ENCODE measurements around the gene GPR63. TPM values are rescaled to one million over a fixed set of nuclear protein-coding genes. Genes with fewer than 3 reads are reported as not detected.

Gene GPR63
- total and polyA plus RNA-seq, 2 donors (not counting 1 experiment from before 2014, with no cell fraction given): 0.01 to 0.12 TPM

DNA sequence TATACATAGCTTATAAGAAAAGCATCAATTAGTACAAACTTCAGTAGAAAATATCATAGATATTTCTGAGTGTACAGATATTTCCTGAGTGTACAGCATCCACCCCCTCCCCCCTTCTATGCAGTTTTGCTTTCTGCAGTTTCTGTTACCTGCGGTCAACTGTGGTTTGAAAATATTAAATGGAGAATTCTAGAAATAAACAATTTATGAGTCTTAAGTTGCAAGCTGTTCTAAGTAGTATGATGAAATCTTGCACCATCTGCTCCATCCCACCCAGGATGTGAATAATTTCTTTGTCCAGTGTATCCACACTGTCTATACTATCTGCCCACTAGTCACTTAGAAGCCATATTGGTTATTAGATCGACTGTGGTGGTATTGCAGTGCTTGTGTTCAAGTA, 15.8 kb upstream of the GPR63 start:
- Histone ChIP-seq H4K20me1 (ENCODE audit: control insufficient read depth, insufficient read depth, low read length, poor library complexity, severe bottlenecking) (no peaks in the 10 kb centered on the region), H2AFZ (ENCODE audit: insufficient read depth, low read depth, low read length, poor library complexity, severe bottlenecking) (no peak overlapping the region), H3K4me2 (replicated peaks; ENCODE audit: low read depth, low read length, poor library complexity, severe bottlenecking) (no peak overlapping the region), H3K27me3 (replicated peaks in 1 of 4; ENCODE audit: control extremely low read depth in 1 of 4, control insufficient read depth in 3 of 4, insufficient read depth in 4 of 4, low read length in 3 of 4) (peaks cover 0 to 5% (median 0%) of the 10 kb centered on the region in 4 experiments), H3K36me3 (replicated peaks in 1 of 2; ENCODE audit: control extremely low read depth in 1 of 2, control insufficient read depth in 1 of 2, extremely low read depth in 1 of 2, insufficient read depth in 2 of 2, low read length in 1 of 2) (no peaks in the 10 kb centered on the region), H3K27ac (ENCODE audit: low read length in 2 of 2) (no peak overlapping the region), H3K9ac (ENCODE audit: low read length) (no peak overlapping the region), H3K9me3 (ENCODE audit: control extremely low read depth in 1 of 3, control insufficient read depth in 2 of 3, insufficient read depth in 1 of 3, low read length in 2 of 3) (peaks cover 0 to 15% (median 0%) of the 10 kb centered on the region in 3 donors), H3K4me3 (ENCODE audit: control extremely low read depth in 1 of 5, extremely low read depth in 1 of 5, insufficient read depth in 1 of 5, low read depth in 2 of 5, low read length in 4 of 5) (no peak overlapping the region), H3K4me1 (ENCODE audit: control insufficient read depth in 2 of 2, insufficient read depth in 2 of 2, low read length in 2 of 2) (no peaks in the 10 kb centered on the region), H3K79me2 (ENCODE audit: control insufficient read depth, insufficient read depth, low read length) (no peaks in the 10 kb centered on the region)
- H3K27me3 Mint-ChIP-seq: peaks cover 18% of the 10 kb centered on the region
- ChIA-PET POLR2A (no interaction called here), CTCF (no interaction called here)
- no peak overlapping the region for H3K27ac Mint-ChIP-seq
- DNase-seq: no peak
- H3K4me3 Mint-ChIP-seq: no peak overlapping the region
- H3K9me3 Mint-ChIP-seq (ENCODE audit: insufficient read depth): peaks cover 3% of the 10 kb centered on the region
- H3K4me1 Mint-ChIP-seq: no peaks in the 10 kb centered on the region
- no CpG with 5 or more reads among the region's 2 CpGs for WGBS (ENCODE audit: insufficient coverage)
- ATAC-seq (ENCODE audit: low read depth): no peak
- TF ChIP-seq EZH2 (IDR thresholded peaks at IDR 0.05; ENCODE audit: borderline replicate concordance, insufficient read depth, low read depth, low read length, poor library complexity, severe bottlenecking): no peak
- TF ChIP-seq, protein P1, sequence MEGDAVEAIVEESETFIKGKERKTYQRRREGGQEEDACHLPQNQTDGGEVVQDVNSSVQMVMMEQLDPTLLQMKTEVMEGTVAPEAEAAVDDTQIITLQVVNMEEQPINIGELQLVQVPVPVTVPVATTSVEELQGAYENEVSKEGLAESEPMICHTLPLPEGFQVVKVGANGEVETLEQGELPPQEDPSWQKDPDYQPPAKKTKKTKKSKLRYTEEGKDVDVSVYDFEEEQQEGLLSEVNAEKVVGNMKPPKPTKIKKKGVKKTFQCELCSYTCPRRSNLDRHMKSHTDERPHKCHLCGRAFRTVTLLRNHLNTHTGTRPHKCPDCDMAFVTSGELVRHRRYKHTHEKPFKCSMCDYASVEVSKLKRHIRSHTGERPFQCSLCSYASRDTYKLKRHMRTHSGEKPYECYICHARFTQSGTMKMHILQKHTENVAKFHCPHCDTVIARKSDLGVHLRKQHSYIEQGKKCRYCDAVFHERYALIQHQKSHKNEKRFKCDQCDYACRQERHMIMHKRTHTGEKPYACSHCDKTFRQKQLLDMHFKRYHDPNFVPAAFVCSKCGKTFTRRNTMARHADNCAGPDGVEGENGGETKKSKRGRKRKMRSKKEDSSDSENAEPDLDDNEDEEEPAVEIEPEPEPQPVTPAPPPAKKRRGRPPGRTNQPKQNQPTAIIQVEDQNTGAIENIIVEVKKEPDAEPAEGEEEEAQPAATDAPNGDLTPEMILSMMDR (IDR thresholded peaks at IDR 0.05): no peak
- intact Hi-C loops (cut with micrococcal nuclease): no loop called here

DNA sequence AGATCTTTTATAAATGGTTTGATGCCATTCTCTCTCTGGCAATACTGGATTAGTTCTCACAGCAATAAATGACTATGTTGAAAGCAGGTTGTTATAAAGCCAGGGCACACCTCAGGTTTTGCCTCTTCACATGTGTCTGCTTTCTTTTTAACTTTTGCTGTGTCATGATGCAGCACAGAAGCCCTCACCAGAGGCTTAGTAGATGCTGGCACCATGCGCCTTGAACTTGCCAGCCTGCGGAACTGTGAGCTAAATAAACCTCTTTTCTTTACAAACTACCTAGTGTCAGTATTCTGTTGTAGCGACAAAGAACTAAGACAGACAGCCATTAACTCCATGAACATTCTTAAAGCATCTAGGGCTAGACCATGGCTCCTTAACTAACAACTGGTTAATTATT, 15.3 kb upstream of the GPR63 start:
- H3K27me3 Mint-ChIP-seq: peaks cover 15% of the 10 kb centered on the region
- Histone ChIP-seq H3K36me3 (replicated peaks in 1 of 2; ENCODE audit: control extremely low read depth in 1 of 2, control insufficient read depth in 1 of 2, extremely low read depth in 1 of 2, insufficient read depth in 2 of 2, low read length in 1 of 2) (no peaks in the 10 kb centered on the region), H4K20me1 (ENCODE audit: control insufficient read depth, insufficient read depth, low read length, poor library complexity, severe bottlenecking) (no peaks in the 10 kb centered on the region), H3K9ac (ENCODE audit: low read length) (no peak overlapping the region), H3K4me3 (ENCODE audit: control extremely low read depth in 1 of 5, extremely low read depth in 1 of 5, insufficient read depth in 1 of 5, low read depth in 2 of 5, low read length in 4 of 5) (no peak overlapping the region), H3K27ac (ENCODE audit: low read length in 2 of 2) (no peak overlapping the region), H3K27me3 (replicated peaks in 1 of 4; ENCODE audit: control extremely low read depth in 1 of 4, control insufficient read depth in 3 of 4, insufficient read depth in 4 of 4, low read length in 3 of 4) (peaks cover 0 to 5% (median 0%) of the 10 kb centered on the region in 4 experiments), H3K79me2 (ENCODE audit: control insufficient read depth, insufficient read depth, low read length) (no peaks in the 10 kb centered on the region), H3K4me2 (replicated peaks; ENCODE audit: low read depth, low read length, poor library complexity, severe bottlenecking) (no peak overlapping the region), H2AFZ (ENCODE audit: insufficient read depth, low read depth, low read length, poor library complexity, severe bottlenecking) (no peak overlapping the region), H3K4me1 (ENCODE audit: control insufficient read depth in 2 of 2, insufficient read depth in 2 of 2, low read length in 2 of 2) (no peaks in the 10 kb centered on the region), H3K9me3 (ENCODE audit: control extremely low read depth in 1 of 3, control insufficient read depth in 2 of 3, insufficient read depth in 1 of 3, low read length in 2 of 3) (peaks cover 0 to 15% (median 0%) of the 10 kb centered on the region in 3 donors)
- H3K9me3 Mint-ChIP-seq (ENCODE audit: insufficient read depth): peaks cover 3% of the 10 kb centered on the region
- no peak overlapping the region for H3K27ac Mint-ChIP-seq
- no CpG with 5 or more reads among the region's 3 CpGs for WGBS (ENCODE audit: insufficient coverage)
- CTCF ChIA-PET: no interaction called here
- intact Hi-C loops (cut with micrococcal nuclease): no loop called here
- no peak overlapping the region for H3K4me3 Mint-ChIP-seq
- no peaks in the 10 kb centered on the region for H3K4me1 Mint-ChIP-seq
- DNase-seq: no peak
- POLR2A ChIA-PET: no interaction called here
- ATAC-seq (ENCODE audit: low read depth): no peak
- TF ChIP-seq, protein P1 (IDR thresholded peaks at IDR 0.05): no peak
- TF ChIP-seq EZH2 (IDR thresholded peaks at IDR 0.05; ENCODE audit: borderline replicate concordance, insufficient read depth, low read depth, low read length, poor library complexity, severe bottlenecking): no peak

Measured in B cell (primary cell).